Renal pelvis (tissue), 4 donors: ENCODE data around the gene SHOC2. TPM values are rescaled to one million over a fixed set of nuclear protein-coding genes. Genes with fewer than 3 reads are reported as not detected.

Experiments used
- DNase-seq: peaks from one replicate; pipeline ENCODE4 v3.0.0-alpha.2; 2013
- polyA plus RNA-seq, 3 donors: library from polyadenylated mRNA; unstranded; fragments of 120-200 nt; gene quantifications; one replicate each; pipeline ENCODE4 v1.2.1, GENCODE V29; 2013; ENCODE audit not compliant: insufficient read length in 3 of 3

Gene SHOC2
- polyA plus RNA-seq, 3 donors = 31.6 to 35.7 (median 32.1) TPM

GRCh38 chr10:111057006-111057405 lies 137.6 kb downstream of the SHOC2 start:
- no peak for DNase-seq

Other genes with a start within 250 kb of the SHOC2 start
- gene PDCD4, start 47.7 kb upstream of the SHOC2 start, polyA plus RNA-seq = 100 to 1,000 TPM; 186 to 250 (median 231) TPM
- gene BBIP1, start 424 bp upstream of the SHOC2 start, polyA plus RNA-seq = 10 to 100 TPM; 41.1 to 59.5 (median 53.2) TPM
- 1 to 10 TPM; 2.7 TPM for gene ADRA2A, start 157.4 kb downstream of the SHOC2 start, polyA plus RNA-seq